GM19467 (cell line): ENCODE measurements around the gene ARHGEF2.
A peak's percentile ranks its signal among the peaks of the same experiment; 100 is the strongest.
"Not testable (repeated sequence)": the region's sequence is repeated elsewhere in the genome, so short reads cannot be mapped to it uniquely, and the experiment has no call there.

ENCODE experiments used
- ATAC-seq: cut with Tn5 transposase; IDR thresholded peaks from one replicate; pipeline ENCODE4 v1.9.1; 2021; ENCODE audit warnings: mild to moderate bottlenecking, moderate library complexity; ENCODE audit not compliant: unreplicated experiment

ARHGEF2 gene

GRCh38 chr1:155946633-155947219, 31.6 kb downstream of the ARHGEF2 start:
- no peak for ATAC-seq

- ATAC-seq: no peak
Measured at GRCh38 chr1:155944444-155944799, 33.9 kb downstream of the ARHGEF2 start.

- ATAC-seq: no peak
Measured at GRCh38 chr1:155942578-155943141, 35.7 kb downstream of the ARHGEF2 start.

GRCh38 chr1:155941845-155942531, 36.4 kb downstream of the ARHGEF2 start:
- no peak for ATAC-seq

- no peak for ATAC-seq
Measured at GRCh38 chr1:155940993-155941844, 37.1 kb downstream of the ARHGEF2 start, which contains the start of gene RXFP4. RXFP4 (plus strand) TSS chr1:155941638; CDS start chr1:155941710, 72 bp downstream.

GRCh38 chr1:155940482-155940992, 37.8 kb downstream of the ARHGEF2 start:
- ATAC-seq: no peak

- no peak for ATAC-seq
Measured at GRCh38 chr1:155938220-155938627, 40.1 kb downstream of the ARHGEF2 start.

GRCh38 chr1:155934936-155935590, 43.3 kb downstream of the ARHGEF2 start:
- no peak for ATAC-seq

GRCh38 chr1:155934097-155934935, 44.0 kb downstream of the ARHGEF2 start, which contains the start of gene KHDC4:
KHDC4 (minus strand) TSS chr1:155934413; CDS start chr1:155934373, 40 bp downstream.
- peak; percentile 83 for ATAC-seq

- ATAC-seq: no peak
Measured at GRCh38 chr1:155933591-155934096, 44.7 kb downstream of the ARHGEF2 start.

GRCh38 chr1:155932487-155932886, 45.9 kb downstream of the ARHGEF2 start:
- ATAC-seq: no peak

- no peak for ATAC-seq
Measured at GRCh38 chr1:155932081-155932480, 46.3 kb downstream of the ARHGEF2 start.

GRCh38 chr1:155931332-155932038, 46.9 kb downstream of the ARHGEF2 start:
- no peak for ATAC-seq

GRCh38 chr1:155930725-155931124, 47.6 kb downstream of the ARHGEF2 start:
- not testable (repeated sequence) for ATAC-seq

- ATAC-seq: no peak
Measured at GRCh38 chr1:155929057-155929456, 49.3 kb downstream of the ARHGEF2 start.

- ATAC-seq: no peak
Measured at GRCh38 chr1:155925506-155925905, 52.8 kb downstream of the ARHGEF2 start.

GRCh38 chr1:155920717-155921116, 57.6 kb downstream of the ARHGEF2 start:
- no peak for ATAC-seq

GRCh38 chr1:155919801-155920200, 58.5 kb downstream of the ARHGEF2 start:
- ATAC-seq: no peak

- no peak for ATAC-seq
Measured at GRCh38 chr1:155918660-155919059, 59.7 kb downstream of the ARHGEF2 start.
